Endothelial cell of umbilical vein (primary cell): Measurements from ENCODE around the gene SYT14. TPM values are rescaled to one million over a fixed set of nuclear protein-coding genes. Genes with fewer than 3 reads are reported as not detected.

Experiments used
- BruUV-seq: library from RNA; stranded (reverse); fragments of 400-500 nt; replicated peaks from 2 replicates; lab custom pipeline; 2021; lab: Mats Ljungman, UMichigan
- CTCF ChIA-PET: fragments of 300-600, 350-600 bp; sonication (Branson Sonifier 250); formaldehyde crosslinking; loops from one replicate; lab custom pipeline; 2021; ENCODE audit warnings: antibody characterized with exemption, inconsistent platforms; lab: Charles Lee
- POLR2A ChIA-PET: fragments of 300-600, 350-600 bp; sonication (Branson Sonifier 250); formaldehyde crosslinking; loops from one replicate; lab custom pipeline; 2021; ENCODE audit warnings: antibody characterized with exemption, inconsistent platforms; lab: Charles Lee
- DNase-seq: peaks from one replicate; pipeline ENCODE4 v3.0.0-alpha.2; 2011; ENCODE audit warnings: low read depth, low spot score
- FAIRE-seq: peaks from 2 replicates; lab custom pipeline; 2011; peaks lifted over from hg19 to GRCh38; lab: Jason Lieb, UNC
- H2AFZ ChIP-seq: 2 replicates; pipeline ENCODE4 v1.6.0; 2012; ENCODE audit warnings: low read depth, low read length, control low read depth, inconsistent platforms
- H3K27ac ChIP-seq: 2 replicates; pipeline ENCODE4 v1.5.1; 2011; ENCODE audit warnings: low read depth, mild to moderate bottlenecking, control low read depth, low read length, moderate library complexity; ENCODE audit not compliant: insufficient read depth
- H3K27me3 ChIP-seq, 2 experiments: 2 replicates each; pipeline versions ENCODE4 v1.6.0 to v1.6.1; 2011; ENCODE audit warnings: low read length in 2 of 2, mixed read lengths in 1 of 2; ENCODE audit not compliant: control insufficient read depth in 2 of 2, insufficient read depth in 2 of 2
- H3K36me3 ChIP-seq, 2 experiments: 2 replicates in 1 of 2; 3 replicates in 1 of 2; pipeline ENCODE4 v1.5.1; 2011; ENCODE audit warnings: low read length in 2 of 2, mild to moderate bottlenecking in 1 of 2, moderate library complexity in 1 of 2; ENCODE audit not compliant: control insufficient read depth in 2 of 2, insufficient read depth in 2 of 2; ENCODE audit errors: extremely low read depth in 1 of 2
- H3K4me1 ChIP-seq: 3 replicates; pipeline ENCODE4 v1.5.1; 2011; ENCODE audit warnings: mild to moderate bottlenecking, low read length; ENCODE audit not compliant: control insufficient read depth, insufficient read depth; ENCODE audit errors: extremely low read depth
- H3K4me2 ChIP-seq: 2 replicates; pipeline ENCODE4 v1.6.1; 2011; ENCODE audit warnings: low read length, control low read depth, mixed read lengths; ENCODE audit not compliant: insufficient read depth
- H3K4me3 ChIP-seq, 3 experiments: fragments of 200-600 bp in 1 of 3; sonication (generic), shearing (Covaris generic) in 1 of 3; replicated peaks in 1 of 3; 2 replicates each; pipeline ENCODE4 v1.5.1; 2011 to 2016; ENCODE audit warnings: control low read depth in 3 of 3, low read length in 3 of 3, mild to moderate bottlenecking in 2 of 3, inconsistent platforms in 1 of 3, low read depth in 1 of 3, moderate library complexity in 1 of 3; ENCODE audit not compliant: insufficient read depth in 1 of 3
- H3K79me2 ChIP-seq: 2 replicates; pipeline ENCODE4 v1.6.0; 2012; ENCODE audit warnings: low read length, inconsistent platforms; ENCODE audit not compliant: control insufficient read depth, insufficient read depth
- H3K9ac ChIP-seq: replicated peaks from 2 replicates; pipeline ENCODE3; 2011; ENCODE audit warnings: low read length, control low read depth; ENCODE audit not compliant: insufficient read depth; ENCODE audit errors: extremely low read depth
- H3K9me1 ChIP-seq: replicated peaks from 3 replicates; pipeline ENCODE4 v1.6.0; 2011; ENCODE audit warnings: mild to moderate bottlenecking, low read length; ENCODE audit not compliant: control insufficient read depth, insufficient read depth; ENCODE audit errors: extremely low read depth
- H3K9me3 ChIP-seq: replicated peaks from 2 replicates; pipeline ENCODE4 v1.5.1; 2012; ENCODE audit warnings: low read length, inconsistent platforms; ENCODE audit not compliant: control insufficient read depth, insufficient read depth
- H4K20me1 ChIP-seq: replicated peaks from 2 replicates; pipeline ENCODE3; 2011; ENCODE audit warnings: mild to moderate bottlenecking, low read length; ENCODE audit not compliant: control insufficient read depth, insufficient read depth; ENCODE audit errors: extremely low read depth
- EZH2 ChIP-seq: IDR thresholded peaks from 2 replicates; pipeline ENCODE4 v1.6.1; 2012; ENCODE audit warnings: borderline replicate concordance, low read depth, mild to moderate bottlenecking, moderate library complexity, low read length, inconsistent platforms; ENCODE audit not compliant: severe bottlenecking
- FOS ChIP-seq: IDR thresholded peaks from 2 replicates; pipeline ENCODE4 v1.6.1; 2011; ENCODE audit warnings: mild to moderate bottlenecking, low read length, moderate library complexity, borderline replicate concordance; ENCODE audit not compliant: insufficient read depth
- GATA2 ChIP-seq: IDR thresholded peaks from 2 replicates; pipeline ENCODE4 v1.7.0; 2011; ENCODE audit warnings: low read depth, mild to moderate bottlenecking, moderate library complexity, mixed read lengths, low read length; ENCODE audit not compliant: insufficient read length, insufficient read depth
- JUN ChIP-seq: IDR thresholded peaks from 2 replicates; pipeline ENCODE4 v1.6.1; 2011; ENCODE audit warnings: borderline replicate concordance, low read depth; ENCODE audit not compliant: insufficient read length, insufficient read depth
- MAX ChIP-seq: IDR thresholded peaks from 2 replicates; pipeline ENCODE4 v1.6.1; 2011; ENCODE audit not compliant: insufficient read depth, insufficient read length
- MYC ChIP-seq: IDR thresholded peaks from one replicate; pipeline ENCODE4 v1.6.1; 2011; ENCODE audit warnings: mild to moderate bottlenecking, low read depth, low read length
- POLR2A ChIP-seq: IDR thresholded peaks from 2 replicates; pipeline ENCODE4 v1.6.1; 2012; ENCODE audit warnings: low read depth, mild to moderate bottlenecking, control low read depth, low read length
- POLR2AphosphoS5 ChIP-seq: IDR thresholded peaks from 2 replicates; pipeline ENCODE4 v1.6.1; 2012; ENCODE audit warnings: low read depth, mild to moderate bottlenecking, control low read depth, low read length, moderate library complexity; ENCODE audit not compliant: insufficient read depth
- dilution Hi-C: fragments of 300-500 bp; cut with MboI; formaldehyde crosslinking; loops from one replicate; pipeline ENCODE4 v1.15.0; 2019; ENCODE audit warnings: low sequenced_read_pairs; ENCODE audit not compliant: extremely low pct_ligation_motif_present
- intact Hi-C: fragments of 100-400 bp; cut with micrococcal nuclease; formaldehyde crosslinking; loops from one replicate; pipeline ENCODE4 v1.10.0; 2022
- polyA plus RNA-seq, 4 experiments: library from polyadenylated mRNA; depleted of rRNA in 3 of 4; stranded (reverse) in 3 of 4; unstranded in 1 of 4; fragments of >200 nt; gene quantifications; 2 replicates each; pipeline versions ENCODE4 v1.2.1 to v1.2.3, GENCODE V29; 2011 to 2012; ENCODE audit warnings: missing spikeins in 1 of 4
- total RNA-seq: library from RNA; stranded (reverse); gene quantifications from 2 replicates; pipeline ENCODE4 v1.2.3, GENCODE V29; 2021

SYT14 gene
- total and polyA plus RNA-seq, 2 donors (not counting 3 experiments of a cell fraction or from before 2014, with no cell fraction given), result 0.08 to 0.18 TPM

- ChIA-PET POLR2A (no interaction called here), CTCF (no interaction called here)
- FAIRE-seq (no peak), DNase-seq (no peak)
- H2AFZ ChIP-seq, result no peak overlapping the region
- no peaks in the 10 kb centered on the region for H3K79me2 ChIP-seq
- no peaks in the 10 kb centered on the region for H3K9me1 ChIP-seq
- H3K27ac ChIP-seq, result no peak overlapping the region
- TF ChIP-seq JUN (no peak), EZH2 (no peak), MAX (no peak), POLR2A (no peak), MYC (no peak)
- no TSS peak for BruUV-seq
- H3K4me3 ChIP-seq, result no peak overlapping the region
- H4K20me1 ChIP-seq, result no peaks in the 10 kb centered on the region
- H3K27me3 ChIP-seq, result no peaks in the 10 kb centered on the region
- H3K4me1 ChIP-seq, result no peaks in the 10 kb centered on the region
- no peak overlapping the region for H3K4me2 ChIP-seq
- intact Hi-C loops, result no loop called here
- no peaks in the 10 kb centered on the region for H3K36me3 ChIP-seq
- no peaks in the 10 kb centered on the region for H3K9me3 ChIP-seq
- no peak overlapping the region for H3K9ac ChIP-seq
- dilution Hi-C loops, result no loop called here
These were observed 119.6 kb downstream of the SYT14 start for GRCh38 chr1:210057593-210057992.

DNA sequence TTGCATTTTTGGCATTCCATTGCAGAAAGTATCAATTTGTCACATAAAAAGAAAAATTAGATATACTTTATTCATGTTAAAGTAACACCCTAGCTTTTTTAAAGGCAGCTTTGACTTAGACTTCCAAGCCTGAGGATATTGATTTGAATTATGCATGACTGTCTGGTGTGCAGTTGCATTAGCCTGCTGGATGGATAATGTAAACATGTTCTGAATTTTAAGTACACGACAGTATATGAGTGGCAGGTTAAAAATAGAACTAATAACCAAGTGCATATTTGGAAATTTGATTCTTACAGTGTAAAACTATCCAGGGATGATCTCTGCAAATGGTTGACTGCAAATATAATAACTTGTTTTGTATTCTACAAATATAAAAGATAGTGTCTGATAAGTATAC is 124.0 kb downstream of the SYT14 start:
- DNase-seq (no peak), FAIRE-seq (no peak)
- TF ChIP-seq FOS (no peak), POLR2A (no peak), MYC (no peak), GATA2 (no peak), EZH2 (no peak), POLR2AphosphoS5 (no peak)
- no peaks in the 10 kb centered on the region for H3K9me1 ChIP-seq
- no peak overlapping the region for H3K4me3 ChIP-seq
- no peak overlapping the region for H3K4me2 ChIP-seq
- CTCF ChIA-PET, result interaction anchor here (0.9 kb wide), 1 partner anchor 33 kb away, joined by 3 read pairs; no protein-coding TSS in a partner anchor
- dilution Hi-C loops, result no loop called here
- no peak overlapping the region for H3K9ac ChIP-seq
- POLR2A ChIA-PET, result no interaction called here
- no peak overlapping the region for H2AFZ ChIP-seq
- no peaks in the 10 kb centered on the region for H3K79me2 ChIP-seq
- H3K9me3 ChIP-seq, result no peaks in the 10 kb centered on the region
- H4K20me1 ChIP-seq, result no peaks in the 10 kb centered on the region
- H3K27ac ChIP-seq, result no peak overlapping the region
- no TSS peak for BruUV-seq
- no peaks in the 10 kb centered on the region for H3K36me3 ChIP-seq
- no peaks in the 10 kb centered on the region for H3K4me1 ChIP-seq
- intact Hi-C loops, result no loop called here
- H3K27me3 ChIP-seq, result no peaks in the 10 kb centered on the region
